CD4-positive, alpha-beta T cell (primary cell): ENCODE measurements around the gene SLITRK6. TPM values are rescaled to one million over a fixed set of nuclear protein-coding genes. Genes with fewer than 3 reads are reported as not detected.

ENCODE experiments used
- ATAC-seq: fragments of 200-7000 bp; cut with Tn5 transposase; one replicate; pipeline ENCODE4 v1.10.0; 2022; ENCODE audit warnings: mild to moderate bottlenecking; ENCODE audit not compliant: poor library complexity
- CTCF ChIA-PET: fragments of 350-600 bp; sonication (Branson Sonifier 250); formaldehyde crosslinking; loops from one replicate; lab custom pipeline; 2021; ENCODE audit warnings: antibody characterized with exemption, inconsistent platforms; lab: Charles Lee
- POLR2A ChIA-PET: fragments of 350-600 bp; sonication (Branson Sonifier 250); formaldehyde crosslinking; loops from one replicate; lab custom pipeline; 2021; ENCODE audit warnings: antibody characterized with exemption, inconsistent platforms; lab: Charles Lee
- DNase-seq, 14 experiments: peaks; one replicate each; pipeline ENCODE4 v3.0.0-alpha.2; 2013 to 2020; ENCODE audit warnings: mixed read lengths in 2 of 14
- H3K27ac ChIP-seq, 2 donors: one replicate each; pipeline versions ENCODE4 v1.5.1 to v1.7.0; 2013; ENCODE audit warnings: low read length in 2 of 2, low read depth in 1 of 2, mild to moderate bottlenecking in 1 of 2
- H3K27me3 ChIP-seq, 2 experiments: 1 replicate in 1 of 2; 2 replicates in 1 of 2; pipeline versions ENCODE4 v1.6.1 to v1.7.0; 2013; ENCODE audit warnings: low read length in 2 of 2, control low read depth in 1 of 2, mild to moderate bottlenecking in 1 of 2, moderate library complexity in 1 of 2; ENCODE audit not compliant: insufficient read depth in 2 of 2, control insufficient read depth in 1 of 2
- H3K36me3 ChIP-seq: one replicate; pipeline ENCODE4 v1.6.1; 2013; ENCODE audit warnings: low read length, control low read depth; ENCODE audit not compliant: insufficient read depth
- H3K4me1 ChIP-seq: one replicate; pipeline ENCODE4 v1.6.1; 2013; ENCODE audit warnings: low read length, control low read depth; ENCODE audit not compliant: insufficient read depth
- H3K4me3 ChIP-seq: one replicate; pipeline ENCODE4 v1.5.1; 2013; ENCODE audit warnings: mild to moderate bottlenecking, low read length, moderate library complexity
- H3K9me3 ChIP-seq, 2 experiments: 1 replicate in 1 of 2; 2 replicates in 1 of 2; pipeline versions ENCODE4 v1.6.1 to v1.7.0; 2013; ENCODE audit warnings: low read length in 2 of 2, mild to moderate bottlenecking in 2 of 2, control low read depth in 1 of 2, moderate library complexity in 1 of 2; ENCODE audit not compliant: control insufficient read depth in 1 of 2, insufficient read depth in 1 of 2
- H3K27ac Mint-ChIP-seq: one replicate; pipeline ENCODE4 v1.8.0; 2020; ENCODE audit warnings: mixed read lengths
- H3K27me3 Mint-ChIP-seq: one replicate; pipeline ENCODE4 v1.8.0; 2021; ENCODE audit warnings: mixed read lengths
- H3K36me3 Mint-ChIP-seq: one replicate; pipeline ENCODE4 v1.8.0; 2021; ENCODE audit warnings: low read depth, mixed read lengths
- H3K4me1 Mint-ChIP-seq: one replicate; pipeline ENCODE4 v1.8.0; 2021; ENCODE audit warnings: low read depth, mixed read lengths
- H3K4me3 Mint-ChIP-seq: one replicate; pipeline ENCODE4 v1.8.0; 2020; ENCODE audit warnings: mild to moderate bottlenecking, mixed read lengths
- H3K9me3 Mint-ChIP-seq: one replicate; pipeline ENCODE4 v1.8.0; 2020; ENCODE audit warnings: mixed read lengths
- CTCF ChIP-seq: fragments of 200-600 bp; IDR thresholded peaks from one replicate; pipeline ENCODE4 v1.8.0; 2022; ENCODE audit warnings: antibody characterized with exemption, mild to moderate bottlenecking
- intact Hi-C, 2 experiments: fragments of 100-400 bp; cut with DNase I in 1 of 2; cut with micrococcal nuclease in 1 of 2; formaldehyde crosslinking; loops; one replicate each; pipeline versions ENCODE4 v1.15.1 to v1.9.0; 2023 to 2025; cut with DNase I, micrococcal nuclease
- total RNA-seq, 174 experiments: library from RNA in 2 of 174; stranded (reverse) in 2 of 174; gene quantifications; one replicate each; pipeline ENCODE4 v1.2.3 and lab custom pipeline; 2021 to 2026

The SLITRK6 gene
- total RNA-seq, 2 experiments from 2014 or later, result not detected

DNA sequence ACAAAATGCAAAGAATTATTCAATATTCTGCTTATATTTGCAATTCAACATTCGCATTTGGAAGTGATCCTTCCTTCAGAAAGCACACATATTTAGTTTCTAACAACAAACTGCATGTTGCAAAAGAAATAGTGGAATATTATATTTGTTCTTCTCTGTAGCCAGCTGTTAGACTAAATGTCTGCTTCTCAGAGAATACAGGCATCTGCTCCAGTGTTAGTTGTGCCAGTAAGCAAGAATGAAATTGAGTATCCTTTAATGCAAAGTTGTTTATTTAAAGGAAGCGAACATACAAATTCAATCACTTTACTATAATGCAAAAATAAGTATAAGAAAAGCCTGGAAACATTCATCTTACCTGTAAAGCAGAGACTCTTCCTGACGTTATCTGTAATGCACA lies 663 bp downstream of the SLITRK6 start:
- ChIA-PET POLR2A (no interaction called here), CTCF (no interaction called here)
- no peak overlapping the region for H3K4me3 ChIP-seq
- DNase-seq, result no peak
- no peaks in the 10 kb centered on the region for H3K4me1 ChIP-seq
- TF ChIP-seq CTCF, result no peak
- Mint-ChIP-seq H3K9me3 (no peaks in the 10 kb centered on the region), H3K27ac (no peak overlapping the region), H3K36me3 (no peaks in the 10 kb centered on the region), H3K27me3 (no peaks in the 10 kb centered on the region), H3K4me3 (no peak overlapping the region), H3K4me1 (no peaks in the 10 kb centered on the region)
- H3K9me3 ChIP-seq, result no peaks in the 10 kb centered on the region
- no peak overlapping the region for H3K27ac ChIP-seq
- intact Hi-C loops, result no loop called here
- no peak for ATAC-seq
- no peaks in the 10 kb centered on the region for H3K36me3 ChIP-seq
- H3K27me3 ChIP-seq, result no peaks in the 10 kb centered on the region

GRCh38 chr13:85797311-85797710 lies 1.9 kb downstream of the SLITRK6 start:
- no peaks in the 10 kb centered on the region for H3K36me3 ChIP-seq
- ATAC-seq, result no peak
- intact Hi-C loops, result no loop called here
- H3K27ac ChIP-seq, result no peak overlapping the region
- TF ChIP-seq CTCF, result no peak
- H3K27me3 Mint-ChIP-seq, result no peaks in the 10 kb centered on the region
- H3K9me3 Mint-ChIP-seq, result no peaks in the 10 kb centered on the region
- no peak overlapping the region for H3K4me3 ChIP-seq
- no peak overlapping the region for H3K27ac Mint-ChIP-seq
- no peaks in the 10 kb centered on the region for H3K9me3 ChIP-seq
- CTCF ChIA-PET, result no interaction called here
- H3K4me1 Mint-ChIP-seq, result no peaks in the 10 kb centered on the region
- no peak overlapping the region for H3K4me3 Mint-ChIP-seq
- no peak for DNase-seq
- H3K36me3 Mint-ChIP-seq, result no peaks in the 10 kb centered on the region
- POLR2A ChIA-PET, result no interaction called here
- no peaks in the 10 kb centered on the region for H3K4me1 ChIP-seq
- H3K27me3 ChIP-seq, result no peaks in the 10 kb centered on the region

- Histone ChIP-seq H3K4me3 (no peak overlapping the region), H3K9me3 (no peaks in the 10 kb centered on the region), H3K36me3 (no peaks in the 10 kb centered on the region), H3K27me3 (no peaks in the 10 kb centered on the region), H3K27ac (no peak overlapping the region), H3K4me1 (no peaks in the 10 kb centered on the region)
- H3K4me1 Mint-ChIP-seq, result no peaks in the 10 kb centered on the region
- CTCF ChIA-PET, result no interaction called here
- no peak overlapping the region for H3K4me3 Mint-ChIP-seq
- H3K27me3 Mint-ChIP-seq, result no peaks in the 10 kb centered on the region
- intact Hi-C loops, result no loop called here
- H3K27ac Mint-ChIP-seq, result no peak overlapping the region
- no peaks in the 10 kb centered on the region for H3K9me3 Mint-ChIP-seq
- H3K36me3 Mint-ChIP-seq, result no peaks in the 10 kb centered on the region
- no peak for TF ChIP-seq CTCF
- POLR2A ChIA-PET, result no interaction called here
- no peak for DNase-seq
- no peak for ATAC-seq
Observed at GRCh38 chr13:85785205-85785604, 14.0 kb downstream of the SLITRK6 start.
